SK-N-DZ (cell line): ENCODE measurements around the gene SFN.
"Not testable (repeated sequence)": the region's sequence is repeated elsewhere in the genome, so short reads cannot be mapped to it uniquely, and the experiment has no call there.

ENCODE experiments used
- DNase-seq: peaks from one replicate; pipeline ENCODE4 v3.0.0-alpha.2; 2015; ENCODE audit warnings: low spot score

SFN gene

DNA sequence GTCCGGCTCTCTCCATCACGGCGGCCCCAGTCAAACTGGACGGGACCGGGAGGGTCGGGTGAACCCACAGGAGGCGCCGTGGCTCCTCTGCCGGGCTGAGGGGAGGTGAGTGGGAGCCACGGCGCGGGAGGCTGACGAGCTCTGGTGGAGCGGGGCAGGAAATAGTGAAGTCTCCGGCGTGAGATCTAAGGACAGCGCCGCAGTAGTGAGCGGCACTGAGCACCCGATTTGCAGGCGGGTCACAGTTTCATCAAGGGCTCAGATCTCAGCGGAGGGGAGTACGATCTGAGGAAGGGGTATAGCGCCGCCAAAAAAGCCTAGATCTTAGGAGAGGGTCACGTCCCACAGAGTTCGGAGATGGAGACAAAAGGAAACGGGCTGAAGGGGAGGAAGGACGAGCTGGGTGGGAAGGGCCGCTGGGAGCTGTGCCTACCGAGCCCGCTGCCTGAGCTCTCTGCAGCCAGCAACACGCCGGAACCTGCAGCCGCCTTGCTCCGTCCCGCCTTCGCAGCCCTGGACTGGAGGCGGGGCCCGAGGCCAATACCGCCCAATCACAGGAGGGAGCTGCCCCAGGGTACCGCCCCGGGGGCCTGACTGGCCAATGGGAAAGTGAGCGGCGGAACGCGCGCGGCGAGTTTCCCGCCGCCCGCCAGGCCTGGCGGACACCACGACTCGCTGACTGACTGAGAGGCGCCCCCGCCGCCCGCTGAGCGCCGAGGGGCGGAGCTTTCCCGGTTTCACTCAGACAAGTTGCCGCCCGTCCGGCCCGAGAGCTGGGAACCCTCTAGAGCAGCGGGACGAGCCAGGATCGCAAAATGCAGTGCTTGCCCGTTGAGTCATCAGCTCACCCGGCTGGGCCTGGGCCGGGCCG is 1.9 kb downstream of the SFN start:
- DNase-seq = peak; percentile 95

GRCh38 chr1:26873097-26873496 is 10.1 kb downstream of the SFN start:
- DNase-seq = not testable (repeated sequence)

DNA sequence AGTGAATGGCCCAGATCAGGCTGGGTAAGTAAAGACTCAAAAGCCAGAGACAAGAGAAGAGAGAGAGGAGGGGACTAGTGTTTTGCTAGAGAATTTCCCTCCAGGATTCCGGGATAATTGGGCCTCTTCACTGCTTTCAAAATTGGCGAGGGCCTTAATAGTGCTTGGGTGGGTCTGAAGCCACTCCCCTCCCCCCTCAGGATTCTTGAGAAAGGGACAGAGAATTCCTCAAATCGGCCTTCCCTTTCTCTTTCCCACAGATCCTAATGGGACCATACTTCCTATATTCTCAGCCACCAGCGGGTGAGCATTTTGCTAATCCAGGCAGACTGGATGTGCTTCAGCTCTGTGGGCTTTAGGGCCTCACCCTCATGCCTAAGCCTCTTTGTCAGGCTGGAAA is 11.9 kb downstream of the SFN start:
- DNase-seq = no peak

- DNase-seq = no peak
Measured at GRCh38 chr1:26877326-26877725, 14.4 kb downstream of the SFN start.

- no peak for DNase-seq
Measured at GRCh38 chr1:26879793-26880192, 16.8 kb downstream of the SFN start.

DNA sequence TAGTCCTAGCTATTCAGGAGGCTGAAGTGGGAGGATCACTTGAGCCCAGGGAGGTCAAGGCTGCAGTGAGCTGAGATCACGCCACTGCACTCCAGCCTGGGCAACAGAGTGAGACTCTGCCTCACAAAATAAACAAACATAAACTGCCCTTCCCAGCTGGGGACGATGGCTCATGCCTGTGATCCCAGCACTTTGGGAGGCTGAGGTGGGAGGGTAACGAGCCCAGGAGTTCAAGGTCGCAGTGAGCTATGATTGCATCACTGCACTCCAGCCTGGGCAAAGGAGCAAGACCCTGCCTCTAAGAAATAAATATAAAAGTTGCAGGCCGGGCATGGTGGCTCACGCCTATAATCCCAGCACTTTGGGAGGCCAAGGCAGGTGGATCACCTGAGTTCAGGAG is 18.7 kb downstream of the SFN start:
- not testable (repeated sequence) for DNase-seq

GRCh38 chr1:26882696-26883463 is 19.9 kb downstream of the SFN start:
- DNase-seq = no peak

DNA sequence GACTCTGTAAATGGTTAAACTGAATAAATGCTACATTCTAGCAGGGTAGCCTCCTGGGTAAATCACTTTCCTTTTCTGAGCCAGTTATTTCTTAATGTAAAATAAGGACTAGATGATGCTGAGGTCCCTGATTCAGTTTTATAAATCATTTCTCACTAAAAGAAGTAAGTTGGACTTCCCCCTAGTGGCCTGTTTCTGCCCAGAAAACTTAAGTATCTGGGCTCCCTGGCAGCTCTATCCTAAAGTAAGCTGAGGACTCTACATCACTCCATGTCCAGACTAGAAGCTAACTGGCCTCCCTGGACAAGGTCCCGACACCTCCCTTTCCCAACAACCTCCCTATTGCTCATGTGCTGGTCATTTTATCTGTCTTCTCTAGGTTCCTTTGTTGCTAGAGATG is 24.2 kb downstream of the SFN start:
- no peak for DNase-seq

GRCh38 chr1:26888231-26888630 is 25.3 kb downstream of the SFN start:
- DNase-seq = no peak

- DNase-seq = peak; percentile 77
Measured at GRCh38 chr1:26889551-26890466, 26.9 kb downstream of the SFN start, which contains the start of gene GPN2. Gene GPN2, minus strand, starts transcription at chr1:26890283. Its CDS starts 187 bp downstream, at chr1:26890096.

DNA sequence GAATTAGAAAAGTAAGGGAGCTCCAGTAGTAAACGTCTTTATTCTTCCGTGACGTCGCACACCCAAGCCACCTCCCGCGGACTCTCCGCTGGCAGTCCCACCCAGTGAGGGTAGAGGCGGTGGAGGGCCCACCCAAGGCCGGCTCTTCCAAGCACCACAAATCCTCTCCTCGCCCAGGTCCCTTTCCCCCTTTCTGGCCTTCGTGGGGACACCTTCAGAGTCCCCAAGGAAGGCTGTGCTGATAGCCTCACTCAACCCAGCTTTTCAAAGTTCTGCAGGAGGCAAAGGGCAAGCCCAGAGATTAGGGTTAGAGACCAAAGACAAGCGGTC is 27.5 kb downstream of the SFN start:
- no peak for DNase-seq

- no peak for DNase-seq
Measured at GRCh38 chr1:26894263-26894662, 31.3 kb downstream of the SFN start.

GRCh38 chr1:26897351-26897750 is 34.4 kb downstream of the SFN start:
- DNase-seq = no peak

- peak; percentile 91 for DNase-seq
Measured at GRCh38 chr1:26900001-26900814, 37.3 kb downstream of the SFN start, which contains the start of gene GPATCH3. Gene GPATCH3, minus strand, starts transcription at chr1:26900467. Its CDS starts 25 bp downstream, at chr1:26900442.

DNA sequence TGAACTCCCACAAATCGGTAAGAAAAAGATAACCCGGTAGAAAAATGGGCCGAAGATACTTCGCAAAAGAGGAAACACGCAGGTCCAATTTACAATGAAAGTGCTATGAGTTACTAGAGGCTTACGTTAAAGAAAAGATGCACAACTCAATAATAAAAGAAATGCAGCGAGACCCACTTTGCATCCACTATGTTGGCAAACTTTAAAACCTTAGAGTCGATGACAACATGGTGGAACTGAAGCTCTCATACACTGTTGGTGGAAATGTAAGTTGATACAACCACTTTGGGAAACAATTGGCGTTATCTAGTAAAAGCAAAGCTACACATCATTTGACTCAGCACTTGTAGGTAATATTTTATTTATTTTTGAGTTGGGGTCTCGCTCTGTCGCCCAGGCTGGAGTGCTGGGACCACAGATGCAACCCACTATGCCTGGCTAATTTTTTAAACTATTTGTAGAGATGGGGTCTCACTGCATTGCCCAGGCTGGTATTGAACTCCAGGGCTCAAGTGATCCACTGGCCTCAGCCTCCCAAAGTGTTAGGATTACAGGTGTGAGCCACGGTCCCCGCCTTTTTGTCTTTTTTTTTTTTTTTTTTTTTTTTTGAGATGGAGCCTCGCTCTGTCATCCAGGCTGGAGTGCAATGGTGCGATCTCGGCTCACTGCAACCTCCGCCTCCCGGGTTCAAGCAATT is 38.0 kb downstream of the SFN start:
- no peak for DNase-seq

DNA sequence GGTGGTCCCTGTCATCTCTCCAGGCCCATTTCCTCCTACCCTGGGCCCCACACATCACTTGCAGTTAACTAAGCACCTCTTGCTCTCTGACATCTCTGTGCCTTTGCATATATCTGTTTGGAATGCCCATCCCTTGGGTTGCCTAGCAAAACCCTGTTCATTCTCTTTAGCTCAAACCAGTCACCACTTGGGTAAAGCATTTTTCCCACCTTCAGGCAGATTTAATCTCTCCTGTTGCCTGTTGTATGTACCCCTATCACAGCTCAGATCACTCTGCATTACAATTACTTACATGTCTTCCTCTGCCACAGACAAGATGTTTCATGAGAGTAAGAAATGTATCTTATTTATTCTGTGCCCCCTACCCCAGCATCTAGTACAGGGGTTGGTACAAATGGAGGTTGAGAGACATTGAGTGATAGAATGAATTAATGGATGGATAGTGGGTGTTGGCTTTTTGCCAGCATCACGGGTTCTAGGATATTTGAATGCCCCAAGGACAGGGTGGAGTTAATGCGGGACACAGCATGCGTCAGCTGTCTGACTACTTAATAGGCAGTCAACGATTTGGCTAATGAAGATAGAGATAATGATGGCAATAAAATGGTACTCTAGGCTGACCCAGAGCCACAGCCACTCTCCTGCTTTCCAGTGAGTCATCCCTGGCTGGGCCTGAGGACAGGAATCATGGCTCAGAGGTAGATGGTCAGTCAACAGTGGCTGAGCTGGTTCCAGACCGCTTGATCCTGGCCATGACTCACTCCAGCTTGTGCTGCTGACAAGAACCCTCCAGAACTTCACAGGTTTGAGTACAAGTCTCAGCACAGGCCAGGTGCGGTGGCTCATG is 44.3 kb downstream of the SFN start:
- no peak for DNase-seq

- DNase-seq = no peak
Measured at GRCh38 chr1:26909951-26910342, 47.0 kb downstream of the SFN start.

DNA sequence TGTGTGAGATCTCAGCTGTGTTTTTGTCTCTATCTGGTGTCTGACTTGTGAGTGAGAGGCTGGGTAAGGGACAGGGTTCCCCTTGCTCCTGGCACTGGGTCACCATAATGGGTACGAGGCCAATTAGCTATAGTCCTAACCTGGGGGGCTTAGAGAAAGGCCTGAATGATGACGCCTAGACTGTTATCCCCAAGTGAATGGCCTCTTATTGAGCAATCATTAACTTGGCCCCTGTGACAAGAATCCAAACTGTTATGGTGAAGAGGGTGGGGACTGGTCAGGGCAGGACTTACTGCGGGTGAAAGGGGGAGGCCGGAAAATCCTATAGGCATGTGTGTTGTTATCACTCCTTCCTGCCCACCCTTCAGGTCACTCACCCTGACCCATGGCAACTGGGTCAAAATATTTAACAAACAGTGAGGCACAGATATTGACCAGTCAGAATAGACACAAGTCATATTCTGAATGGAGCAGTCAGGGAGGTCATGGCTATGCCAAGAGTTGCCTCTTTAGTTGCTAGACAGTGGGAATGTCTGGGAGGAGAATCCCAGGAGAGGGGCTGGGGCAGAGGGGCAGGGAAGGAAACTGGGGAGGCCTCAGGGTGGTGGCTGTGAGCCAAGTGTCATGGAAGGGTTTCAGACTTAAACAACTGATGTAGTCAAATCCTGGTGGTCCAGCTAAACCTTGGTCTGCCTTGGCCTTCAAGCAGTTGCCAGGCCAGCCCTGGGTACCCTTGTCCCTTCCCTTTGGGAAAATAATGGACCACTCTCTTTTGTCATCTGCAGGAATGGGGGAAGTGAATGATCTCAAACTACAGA is 47.6 kb downstream of the SFN start:
- no peak for DNase-seq
